GM19372 (cell line): ENCODE measurements around the gene FAM3A.
A peak's percentile ranks its signal among the peaks of the same experiment; 100 is the strongest.

Source experiments
- ATAC-seq: cut with Tn5 transposase; IDR thresholded peaks from one replicate; pipeline ENCODE4 v1.9.1; 2021; ENCODE audit warnings: mild to moderate bottlenecking, low read depth, moderate library complexity; ENCODE audit not compliant: unreplicated experiment

Gene FAM3A

DNA sequence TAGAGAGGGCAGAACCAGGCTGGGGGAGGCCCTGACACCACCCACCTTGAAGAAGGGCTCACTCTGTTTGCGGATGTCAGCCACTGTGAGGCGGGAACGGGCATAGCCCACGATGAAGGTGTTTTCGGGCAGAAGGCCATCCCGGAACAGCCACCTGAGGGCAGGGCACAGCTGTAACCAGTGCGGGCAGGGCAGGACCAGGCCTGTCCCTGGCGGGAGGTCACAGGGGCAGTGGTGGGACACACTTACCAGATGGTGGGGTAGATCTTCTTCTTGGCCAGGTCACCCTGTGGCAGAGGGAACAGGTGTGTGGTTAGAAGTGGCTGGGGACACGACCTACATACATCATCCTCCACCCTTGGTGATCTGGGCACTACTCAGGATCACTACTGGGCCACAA, 19.9 kb upstream of the FAM3A start:
- ATAC-seq = no peak

- peak; percentile 86 for ATAC-seq
These were observed 18.7 kb upstream of the FAM3A start for GRCh38 chrX:154534526-154535322.

DNA sequence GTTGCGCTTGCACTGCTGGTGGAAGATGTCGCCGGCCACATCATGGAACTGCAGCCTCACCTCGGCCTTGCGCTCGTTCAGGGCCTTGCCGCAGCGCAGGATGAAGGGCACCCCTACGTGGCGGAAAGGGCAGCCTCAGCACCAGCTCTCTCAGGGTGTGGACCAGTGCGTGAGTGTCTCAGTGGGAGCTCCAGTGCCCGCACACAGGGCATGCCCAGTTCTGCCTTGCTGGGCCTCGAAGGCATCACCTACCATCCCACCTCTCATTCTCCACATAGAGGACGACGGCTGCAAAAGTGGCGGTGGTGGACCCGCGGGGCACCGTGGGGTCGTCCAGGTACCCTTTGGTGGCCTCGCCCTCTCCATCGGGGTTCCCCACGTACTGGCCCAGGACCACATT, 16.7 kb upstream of the FAM3A start:
- no peak for ATAC-seq

- no peak for ATAC-seq
These were observed 15.6 kb upstream of the FAM3A start for GRCh38 chrX:154531626-154532025.

DNA sequence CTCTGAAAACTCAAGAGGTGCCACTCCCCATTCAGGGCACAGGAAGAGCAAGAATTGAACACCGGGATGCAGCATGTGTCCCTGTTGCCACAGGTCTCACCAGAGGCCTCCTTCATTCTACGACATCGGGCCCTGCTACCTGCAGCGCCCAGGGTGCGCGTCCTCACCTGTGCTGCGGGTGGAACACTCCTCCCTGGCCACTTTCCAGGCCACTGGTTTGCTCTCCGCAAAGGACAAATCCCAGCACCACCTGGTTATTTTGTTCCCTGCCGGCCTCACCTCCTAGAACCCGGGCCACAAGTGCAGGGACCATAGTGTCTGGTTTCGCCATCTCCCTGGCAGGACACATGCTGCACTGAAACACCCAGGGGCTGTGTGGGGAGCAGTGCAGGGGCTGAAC, 14.3 kb upstream of the FAM3A start:
- ATAC-seq = no peak

GRCh38 chrX:154529206-154529612, 13.2 kb upstream of the FAM3A start:
- no peak for ATAC-seq

DNA sequence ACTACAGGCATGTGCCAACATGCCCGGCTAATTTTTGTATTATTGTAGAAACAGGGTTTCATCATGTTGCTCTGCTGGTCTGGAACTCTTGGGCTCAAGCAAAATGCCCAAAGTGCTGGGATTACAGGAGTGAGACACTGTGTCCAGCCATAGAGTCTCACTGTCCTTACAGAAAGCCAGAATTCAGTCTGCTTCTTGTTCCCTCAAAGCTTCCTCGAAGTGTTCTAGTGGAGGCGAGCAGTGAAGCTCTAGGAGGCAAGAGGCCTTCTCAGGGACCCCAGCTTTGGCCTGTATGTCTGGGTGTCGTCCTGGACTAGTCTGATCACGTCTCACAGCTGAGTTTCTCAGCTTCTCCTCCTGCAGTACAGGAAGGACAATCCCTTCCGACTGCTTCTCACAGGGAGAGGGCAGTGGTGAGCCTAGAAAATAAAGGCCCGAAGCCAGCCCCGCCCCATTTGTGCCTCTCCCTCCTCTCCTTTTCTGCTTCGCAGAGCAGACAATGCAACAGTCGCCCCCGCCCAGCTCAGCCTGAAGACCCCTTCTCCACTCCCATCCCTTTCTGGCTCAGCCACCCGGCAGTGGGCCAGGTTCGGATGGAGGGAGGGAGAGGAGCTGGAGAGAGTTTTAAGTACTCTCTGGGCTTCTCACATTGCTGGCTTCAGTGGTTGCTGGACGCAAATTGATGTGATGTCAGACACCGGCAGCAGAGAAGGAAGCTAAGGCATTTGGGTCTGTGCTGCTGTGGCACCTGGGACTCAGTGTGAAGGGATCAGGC, 11.1 kb upstream of the FAM3A start:
- ATAC-seq = no peak

DNA sequence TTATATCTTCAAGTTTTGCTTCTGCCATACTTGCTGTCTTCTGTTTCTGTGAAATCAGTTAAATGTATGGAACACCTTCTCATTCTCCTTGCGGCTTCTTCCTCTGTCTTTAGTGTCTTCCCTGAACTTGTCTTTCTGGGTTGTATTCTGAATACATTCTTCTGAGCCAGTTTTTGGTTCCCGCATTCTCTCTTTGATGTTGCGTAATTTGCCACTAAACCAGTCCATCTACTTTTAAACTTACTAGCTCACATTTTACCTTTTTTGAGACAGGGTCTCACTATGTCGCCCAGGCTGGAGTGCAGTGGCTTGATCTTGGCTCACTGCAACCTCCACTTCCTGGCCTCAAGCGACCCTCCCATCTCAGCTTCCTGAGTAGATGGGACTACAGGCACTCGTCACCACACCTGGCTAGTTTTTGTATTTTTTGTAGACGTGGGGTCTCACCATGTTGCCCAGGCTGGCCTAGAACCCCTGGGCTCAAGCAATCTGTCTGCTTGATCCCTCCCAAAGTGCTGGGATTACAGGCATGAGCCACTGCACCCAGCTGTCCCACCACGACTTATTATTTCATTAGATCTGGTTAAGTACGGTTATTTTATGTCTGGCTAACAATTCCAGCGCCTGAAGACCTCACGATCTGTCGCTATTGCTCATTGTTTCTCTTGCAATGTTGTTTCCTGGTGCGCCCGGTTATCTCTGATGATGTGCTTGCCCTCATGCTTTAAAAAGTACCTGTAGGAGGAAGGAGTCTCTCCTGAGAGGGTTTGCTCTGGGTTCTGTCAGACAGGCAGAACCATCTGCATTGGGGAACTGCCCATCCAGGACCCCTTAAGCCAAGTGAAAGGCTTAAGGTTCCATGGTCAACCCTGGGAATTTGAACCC, 9.8 kb upstream of the FAM3A start:
- no peak for ATAC-seq

DNA sequence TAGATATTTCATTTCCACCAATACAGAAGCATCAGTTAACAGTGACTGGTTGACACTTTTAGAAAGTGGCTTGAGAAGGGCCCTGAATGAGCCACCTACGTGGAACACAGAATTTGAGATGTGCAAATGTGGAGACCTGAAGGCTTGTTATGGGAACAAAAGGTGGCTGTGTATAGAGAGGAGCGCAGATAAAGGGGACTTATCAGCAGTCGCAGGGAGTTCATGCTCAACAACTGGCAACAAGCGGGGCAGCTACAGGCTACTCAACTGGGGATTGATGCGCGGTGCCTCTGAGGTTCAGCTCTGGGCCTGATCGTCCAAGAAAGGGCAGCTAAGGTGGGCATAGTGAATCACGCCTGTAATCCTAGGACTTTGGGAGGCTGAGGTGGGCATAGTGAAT, 3.4 kb upstream of the FAM3A start:
- no peak for ATAC-seq

DNA sequence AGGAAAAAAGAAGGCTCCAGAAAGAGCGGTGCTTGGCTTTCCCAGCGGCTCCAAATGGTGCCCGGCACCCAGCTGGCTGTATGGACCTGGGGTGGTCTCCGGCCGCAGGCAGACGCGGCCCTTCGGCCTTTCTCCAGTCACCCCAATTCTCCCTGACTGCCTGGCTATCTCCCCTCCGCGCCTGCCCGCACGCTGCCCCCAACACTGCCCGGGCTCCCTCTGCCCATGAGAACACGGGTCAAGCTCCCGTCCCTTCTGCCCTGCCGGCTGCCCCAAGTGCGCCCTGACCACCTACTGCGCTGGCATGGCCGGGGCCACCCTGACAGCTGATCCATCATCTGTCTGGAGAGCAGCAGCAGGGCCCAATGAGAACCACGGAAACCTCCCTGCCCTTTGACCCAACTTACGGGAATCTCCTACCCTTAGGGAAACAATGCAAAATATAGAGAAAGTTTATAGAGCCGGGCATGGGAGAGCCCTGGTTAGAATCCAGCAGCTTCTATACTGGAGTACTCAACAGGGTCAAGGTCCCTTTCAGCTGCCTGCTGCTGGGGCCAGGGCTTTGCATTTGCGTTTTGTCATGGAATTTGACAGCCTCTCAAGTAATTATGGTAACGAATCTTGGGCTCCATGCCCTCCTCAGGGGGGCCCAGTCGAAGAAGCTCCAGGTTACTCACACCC, 1.2 kb upstream of the FAM3A start:
- ATAC-seq = no peak

GRCh38 chrX:154516656-154517100, 646 bp upstream of the FAM3A start:
- no peak for ATAC-seq

DNA sequence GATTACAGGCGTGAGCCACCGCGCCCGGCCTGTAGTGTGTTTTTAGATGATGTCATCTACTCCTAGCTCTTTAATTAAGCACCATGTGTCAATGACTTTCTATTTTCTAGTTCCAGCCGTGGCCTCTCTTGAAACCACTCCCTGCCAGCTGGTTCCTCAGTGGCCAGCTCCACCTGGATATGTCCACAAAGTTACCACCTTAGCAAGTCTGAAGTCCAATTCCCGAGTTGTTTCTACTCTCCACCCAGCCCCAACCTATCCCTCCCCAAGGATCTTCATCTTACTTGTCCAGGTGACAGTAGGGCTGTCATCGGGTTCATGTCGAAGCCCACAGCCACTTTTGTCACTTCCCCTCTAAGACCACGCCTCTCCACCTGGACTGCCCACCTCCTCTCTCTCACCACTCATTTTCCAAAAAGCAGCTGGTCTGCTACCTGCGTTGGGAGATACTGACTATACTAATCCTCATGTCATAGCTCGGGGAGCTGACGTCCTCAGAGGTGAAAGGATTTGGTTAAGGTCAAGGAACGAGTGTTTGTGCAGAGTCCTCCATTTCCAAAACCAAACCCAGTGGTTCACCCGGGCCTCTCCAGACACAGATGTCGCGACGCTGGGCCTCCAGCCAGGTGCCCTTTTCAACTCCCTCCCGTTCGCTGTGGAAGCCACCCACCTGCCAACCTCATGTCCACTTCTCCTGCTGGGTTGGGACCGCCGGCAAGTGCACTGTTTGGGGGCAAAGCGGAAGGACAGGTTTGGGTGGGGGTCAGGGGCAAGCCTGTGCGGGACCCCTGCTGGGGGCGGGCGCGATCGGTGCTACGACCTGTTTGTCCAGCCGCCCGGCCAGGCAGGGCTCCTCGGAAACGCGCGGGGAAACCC, 704 bp downstream of the FAM3A start:
- peak; percentile 11 for ATAC-seq

DNA sequence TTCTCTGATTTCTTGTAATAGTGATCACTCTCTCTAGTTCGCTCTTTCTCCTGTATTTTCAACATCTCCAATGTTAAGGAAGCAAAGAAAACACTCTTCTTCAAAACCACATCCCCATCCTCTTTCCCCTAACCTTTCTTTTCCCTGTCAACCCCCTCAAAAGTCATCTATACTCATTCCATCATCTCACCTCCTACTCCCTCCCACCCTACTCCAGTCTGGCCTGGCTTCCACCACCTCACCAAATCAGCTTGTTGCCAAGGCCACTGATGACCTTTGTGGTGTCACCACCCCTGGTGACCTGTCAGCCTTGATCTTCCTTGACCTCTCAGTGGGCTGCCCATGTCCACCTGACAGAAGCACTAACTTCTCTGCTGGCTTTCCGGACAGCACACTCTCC, 2.3 kb downstream of the FAM3A start:
- ATAC-seq = no peak

DNA sequence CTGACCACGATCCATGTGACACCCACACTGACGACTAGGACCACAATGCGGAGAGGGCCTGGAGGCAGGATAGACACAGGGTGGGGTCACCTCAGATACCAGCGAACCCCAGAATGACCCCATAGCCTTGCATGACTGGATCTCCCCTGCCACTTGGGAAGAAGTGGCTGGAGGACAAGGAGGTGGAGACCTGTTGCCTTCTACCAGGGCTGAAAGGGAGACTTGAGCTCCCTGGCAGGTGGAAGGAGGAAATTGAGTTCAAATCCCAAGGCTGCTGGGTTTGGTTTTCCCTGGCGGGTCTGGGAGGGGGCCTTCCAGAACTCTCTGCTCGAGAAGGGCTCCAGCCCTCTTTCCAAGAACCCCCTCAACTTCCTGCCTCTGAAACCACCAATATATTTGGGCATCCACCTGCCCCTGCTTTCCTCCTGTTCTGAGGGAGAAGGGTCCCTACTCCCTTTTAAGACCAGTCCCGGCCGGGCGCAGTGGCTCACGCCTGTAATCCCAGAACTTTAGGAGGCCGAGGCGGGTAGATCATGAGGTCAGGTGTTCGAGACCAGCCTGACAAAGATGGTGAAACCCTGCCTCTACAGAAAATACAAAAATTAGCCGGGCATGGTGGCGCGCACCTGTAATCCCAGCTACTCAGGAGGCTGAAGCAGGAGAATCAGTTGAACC, 3.0 kb downstream of the FAM3A start:
- no peak for ATAC-seq

- no peak for ATAC-seq
These were observed 4.3 kb downstream of the FAM3A start for GRCh38 chrX:154511761-154512160.

DNA sequence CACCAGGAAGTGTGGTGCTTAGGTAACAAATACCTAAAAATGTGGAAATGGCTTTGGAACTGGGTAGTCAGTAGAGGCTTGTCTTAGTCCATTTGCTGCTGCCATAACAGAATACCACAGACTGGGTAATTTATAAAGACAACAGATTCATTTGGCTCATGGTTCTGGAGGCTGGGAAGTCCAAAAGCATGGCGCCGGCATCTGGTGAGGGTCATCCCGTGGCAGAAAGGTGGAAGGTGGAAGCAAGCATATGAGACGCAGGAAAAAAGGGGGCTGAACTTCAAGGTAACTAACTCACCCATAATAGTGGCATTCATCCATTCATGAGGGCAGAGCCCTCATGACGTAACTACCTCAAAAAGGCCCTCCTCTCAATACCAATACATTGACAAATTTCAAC, 6.6 kb downstream of the FAM3A start:
- no peak for ATAC-seq

DNA sequence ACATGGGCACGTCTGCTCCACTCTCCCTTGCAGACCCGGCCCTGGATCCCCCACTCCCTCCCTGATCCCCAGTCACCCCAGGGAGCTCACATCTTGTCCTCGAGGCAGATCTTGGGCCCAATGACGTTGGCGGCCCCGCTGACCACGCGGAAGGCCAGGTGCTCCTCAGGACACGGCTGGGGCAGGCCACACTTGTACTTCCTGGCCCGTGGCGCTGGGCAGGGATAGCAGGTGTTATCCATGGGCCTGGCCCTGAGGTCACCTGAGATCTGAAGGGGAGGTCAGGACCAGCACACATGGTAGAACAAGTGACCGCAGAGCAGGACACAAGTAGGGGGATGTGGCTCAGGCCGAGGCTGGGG, 7.7 kb downstream of the FAM3A start:
- ATAC-seq = no peak

DNA sequence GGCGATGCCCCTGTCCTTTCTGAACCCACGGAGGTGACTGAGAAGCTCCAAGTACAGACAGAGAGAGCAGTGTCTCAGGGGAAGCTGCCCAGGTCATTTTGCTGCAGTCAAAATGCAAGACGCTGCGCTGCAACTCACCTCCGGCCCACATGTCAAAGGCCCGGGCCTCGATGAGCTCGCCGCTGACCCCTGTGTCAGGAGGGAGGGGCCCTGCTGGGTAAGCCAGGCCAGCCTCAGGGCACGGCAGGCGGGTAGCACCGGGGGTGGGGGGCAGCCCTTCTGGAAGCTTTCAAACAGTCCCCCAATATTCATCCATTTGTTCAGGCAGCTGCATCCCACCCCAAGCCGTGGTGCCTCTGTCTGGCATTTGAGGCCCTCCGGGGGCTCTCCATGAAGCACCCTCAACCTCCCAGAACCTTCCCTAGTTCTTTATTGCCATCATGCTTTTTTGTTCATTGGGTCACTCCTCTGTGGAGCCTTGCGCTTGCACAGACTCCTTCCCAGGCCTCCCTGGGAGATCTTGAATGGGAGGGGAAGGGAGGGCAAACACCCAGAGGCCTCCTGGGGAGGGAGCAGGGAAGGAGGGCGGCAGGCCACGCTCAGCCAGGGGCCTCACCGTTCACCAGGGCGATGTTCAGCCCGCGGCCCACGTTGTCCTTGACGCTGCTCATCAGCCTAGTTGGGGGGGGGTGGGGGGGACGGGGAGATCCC, 8.2 kb downstream of the FAM3A start:
- ATAC-seq = no peak
